Aorta (tissue), 5 donors: ENCODE data around the gene CSF3R. TPM values are rescaled to one million over a fixed set of nuclear protein-coding genes. Genes with fewer than 3 reads are reported as not detected.

Experiments used
- ATAC-seq: fragments of 200-7000 bp; cut with Tn5 transposase; one replicate; pipeline ENCODE4 v1.9.1; 2022; ENCODE audit warnings: moderate library complexity; ENCODE audit not compliant: low FRiP score
- DNase-seq, 2 donors: peaks; one replicate each; pipeline ENCODE4 v3.0.0-alpha.2; 2020
- H3K27ac ChIP-seq, 2 donors: one replicate each; pipeline ENCODE4 v1.5.1; 2013; ENCODE audit warnings: low read length in 2 of 2, mild to moderate bottlenecking in 2 of 2, moderate library complexity in 2 of 2, control low read depth in 1 of 2, inconsistent platforms in 1 of 2, low read depth in 1 of 2
- H3K27me3 ChIP-seq, 2 donors: one replicate each; pipeline ENCODE4 v1.6.1; 2013; ENCODE audit warnings: control low read depth in 1 of 2, low read length in 1 of 2, mild to moderate bottlenecking in 1 of 2, moderate library complexity in 1 of 2; ENCODE audit not compliant: insufficient read depth in 2 of 2, control insufficient read depth in 1 of 2
- H3K36me3 ChIP-seq, 2 donors: one replicate each; pipeline ENCODE4 v1.6.1; 2013; ENCODE audit warnings: control low read depth in 1 of 2, low read length in 1 of 2, mild to moderate bottlenecking in 1 of 2; ENCODE audit not compliant: insufficient read depth in 2 of 2, control insufficient read depth in 1 of 2
- H3K4me1 ChIP-seq, 2 donors: one replicate each; pipeline ENCODE4 v1.6.1; 2013; ENCODE audit warnings: low read length in 2 of 2, control low read depth in 1 of 2, mild to moderate bottlenecking in 1 of 2, moderate library complexity in 1 of 2; ENCODE audit not compliant: insufficient read depth in 2 of 2, control insufficient read depth in 1 of 2
- H3K4me3 ChIP-seq, 2 donors: one replicate each; pipeline ENCODE4 v1.5.1; 2013; ENCODE audit warnings: low read length in 2 of 2, control low read depth in 1 of 2, mild to moderate bottlenecking in 1 of 2
- H3K9me3 ChIP-seq: one replicate; pipeline ENCODE4 v1.6.1; 2013; ENCODE audit warnings: mild to moderate bottlenecking, low read length; ENCODE audit not compliant: control insufficient read depth
- WGBS, 2 donors: extraction: QIAGEN DNeasy Blood & Tissue Kit; methylation state at CpG; one replicate each; pipeline ENCODE4 v1.1.7; 2013; 5-methylcytosine and 5-hydroxymethylcytosine counted together
- intact Hi-C, 2 donors: fragments of 100-400 bp; cut with DNase I; formaldehyde crosslinking; loops; one replicate each; pipeline versions ENCODE4 v1.14.2 to v1.15.0; 2022
- polyA plus RNA-seq, 2 donors: library from polyadenylated mRNA; stranded (reverse); fragments of 200-250 nt; gene quantifications; one replicate each; pipeline ENCODE4 v1.2.3, GENCODE V29; 2013
- total RNA-seq, 2 donors: library from RNA; stranded (reverse); fragmentation: NEBNext Ultra II Directional; extraction: Animal tissue kit (Norgen Biotek cat#: 25700); gene quantifications; one replicate each; pipeline ENCODE4 v1.2.1, GENCODE V29; 2021
- donor health status: healthy with polysubstance abuse.
- donor health status: Bipolar disorder and iron deficiency.
- donor health status: DM: no; HTN: no; CAD: no.
- donor health status: DM: no; HTN: no; CAD: no.
- donor health status: DM: yes; HTN: yes; CAD: no.

The CSF3R gene
- total and polyA plus RNA-seq, 4 donors, result 2.1 to 34.7 (median 16.2) TPM

DNA sequence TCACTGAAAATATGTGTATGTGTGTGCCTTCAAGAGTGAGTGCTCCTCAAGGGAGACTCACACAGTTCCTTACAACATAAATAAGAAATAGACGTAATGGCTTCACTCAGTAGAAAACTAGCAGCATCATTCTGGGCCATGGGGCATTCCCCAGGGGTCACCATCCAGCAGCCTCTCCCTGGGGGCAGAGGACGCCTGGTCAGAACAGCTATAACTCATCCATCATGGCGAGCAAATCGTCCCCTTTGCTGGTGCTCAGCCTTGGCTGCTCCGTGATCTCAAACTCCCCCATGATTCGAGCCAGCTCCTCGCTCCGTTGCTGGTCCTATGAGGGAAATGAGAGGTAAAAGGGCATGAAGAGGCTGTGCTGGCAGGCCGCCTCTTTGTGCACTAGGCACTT is 64.8 kb downstream of the CSF3R start:
- 84 to 86% methylated on average over 9 of the region's 9 CpGs for WGBS, 2 donors
- intact Hi-C loops, result no loop called here
- ATAC-seq, result no peak
- Histone ChIP-seq H3K4me3 (no peak overlapping the region), H3K27me3 (no peaks in the 10 kb centered on the region), H3K4me1 (no peaks in the 10 kb centered on the region), H3K27ac (no peak overlapping the region), H3K36me3 (peaks cover 0 to 3% of the 10 kb centered on the region in 2 donors), H3K9me3 (no peaks in the 10 kb centered on the region)
- DNase-seq, result no peak

Other genes starting within 250 kb of the CSF3R start
- 1 to 10 TPM; 4.1 to 6.9 TPM for gene SH3D21, start 176.5 kb downstream of the CSF3R start, total RNA-seq
- gene SH3D21, start 176.5 kb downstream of the CSF3R start, polyA plus RNA-seq, result 1 to 10 TPM; 2.4 to 5.1 TPM
- gene EVA1B, start 159.3 kb downstream of the CSF3R start, total RNA-seq, result 10 to 100 TPM; 44.7 to 58.3 TPM
- 100 to 1,000 TPM in 1 of 2 donors, 10 to 100 TPM in 1; 38.2 to 165 TPM for gene EVA1B, start 159.3 kb downstream of the CSF3R start, polyA plus RNA-seq
- gene STK40, start 97.0 kb downstream of the CSF3R start, total RNA-seq, result 10 to 100 TPM; 63.9 to 95.7 TPM
- gene STK40, start 97.0 kb downstream of the CSF3R start, polyA plus RNA-seq, result 10 to 100 TPM; 33.2 to 35.4 TPM
- 10 to 100 TPM; 30.1 TPM for gene LSM10, start 85.0 kb downstream of the CSF3R start, total RNA-seq
- gene LSM10, start 85.0 kb downstream of the CSF3R start, polyA plus RNA-seq, result 10 to 100 TPM; 39.6 to 57.7 TPM
- gene OSCP1, start 32.5 kb downstream of the CSF3R start, total RNA-seq, result 1 to 10 TPM; 4.2 to 8.6 TPM
- 1 to 10 TPM; 6.4 to 7.0 TPM for gene OSCP1, start 32.5 kb downstream of the CSF3R start, polyA plus RNA-seq
- gene MRPS15, start 18.5 kb downstream of the CSF3R start, total RNA-seq, result 10 to 100 TPM; 34.7 to 37.0 TPM
- 10 to 100 TPM; 78.7 to 81.3 TPM for gene MRPS15, start 18.5 kb downstream of the CSF3R start, polyA plus RNA-seq